Lung (tissue), 12 donors: Measurements from ENCODE around the gene USP37. TPM values are rescaled to one million over a fixed set of nuclear protein-coding genes. Genes with fewer than 3 reads are reported as not detected.

ENCODE experiments used
- ATAC-seq: fragments of 200-7000 bp; cut with Tn5 transposase; one replicate; pipeline ENCODE4 v1.9.1; 2020; ENCODE audit warnings: moderate number of reproducible peaks; ENCODE audit not compliant: insufficient read depth, low FRiP score
- DNase-seq, 3 donors: peaks; one replicate each; pipeline ENCODE4 v3.0.0-alpha.2; 2013 to 2017
- H3K27ac ChIP-seq, 2 donors: one replicate each; pipeline ENCODE4 v1.5.1; 2013; ENCODE audit warnings: mild to moderate bottlenecking in 2 of 2, moderate library complexity in 2 of 2, control low read depth in 1 of 2, inconsistent platforms in 1 of 2, low read depth in 1 of 2, low read length in 1 of 2
- H3K27me3 ChIP-seq, 3 donors: one replicate each; pipeline ENCODE4 v1.5.1; 2013; ENCODE audit warnings: low read length in 2 of 3; ENCODE audit not compliant: control insufficient read depth in 3 of 3, insufficient read depth in 3 of 3
- H3K36me3 ChIP-seq, 4 donors: one replicate each; pipeline ENCODE4 v1.5.1; 2013; ENCODE audit warnings: low read length in 4 of 4, mild to moderate bottlenecking in 1 of 4, moderate library complexity in 1 of 4; ENCODE audit not compliant: control insufficient read depth in 4 of 4, insufficient read depth in 4 of 4
- H3K4me1 ChIP-seq, 5 donors: one replicate each; pipeline ENCODE4 v1.5.1; 2013; ENCODE audit warnings: low read length in 5 of 5, mild to moderate bottlenecking in 2 of 5, moderate library complexity in 1 of 5; ENCODE audit not compliant: control insufficient read depth in 5 of 5, insufficient read depth in 5 of 5
- H3K4me3 ChIP-seq: one replicate; pipeline ENCODE4 v1.5.1; 2013; ENCODE audit warnings: mild to moderate bottlenecking, control low read depth, moderate library complexity
- H3K9ac ChIP-seq, 2 donors: one replicate each; pipeline ENCODE4 v1.5.1; 2013; ENCODE audit warnings: low read length in 2 of 2, control low read depth in 1 of 2; ENCODE audit not compliant: insufficient read depth in 1 of 2
- H3K9me3 ChIP-seq, 4 donors: one replicate each; pipeline ENCODE4 v1.5.1; 2013; ENCODE audit warnings: low read length in 3 of 4, mild to moderate bottlenecking in 1 of 4, moderate library complexity in 1 of 4; ENCODE audit not compliant: control insufficient read depth in 4 of 4, insufficient read depth in 3 of 4
- WGBS, 2 donors: extraction: QIAGEN DNeasy Blood & Tissue Kit; methylation state at CpG; one replicate each; pipeline ENCODE4 v1.1.7; 2013; 5-methylcytosine and 5-hydroxymethylcytosine counted together
- polyA plus RNA-seq, 2 donors: library from polyadenylated mRNA; stranded (reverse); fragments of 200-250 nt; gene quantifications; one replicate each; pipeline ENCODE4 v1.2.1, GENCODE V29; 2013
- total RNA-seq, 2 donors: library from RNA; depleted of rRNA in 1 of 2; stranded (reverse); fragments of >200 nt in 1 of 2; gene quantifications; one replicate each; pipeline ENCODE4 v1.2.1, GENCODE V29; 2014 to 2021
- TF ChIP-seq, protein P1 (sequence below): IDR thresholded peaks from 2 replicates; pipeline ENCODE4 v1.5.1; 2012; ENCODE audit warnings: mild to moderate bottlenecking; ENCODE audit errors: control extremely low read depth, extremely low read depth
- donor health status: control.
- donor health status: control.
- donor health status: Bipolar disorder and iron deficiency.
- donor health status: healthy.
- donor health status: DM: yes; HTN: yes; CAD: no.

Gene USP37
- total and polyA plus RNA-seq, 4 donors: 2.6 to 23.5 (median 8.1) TPM

DNA sequence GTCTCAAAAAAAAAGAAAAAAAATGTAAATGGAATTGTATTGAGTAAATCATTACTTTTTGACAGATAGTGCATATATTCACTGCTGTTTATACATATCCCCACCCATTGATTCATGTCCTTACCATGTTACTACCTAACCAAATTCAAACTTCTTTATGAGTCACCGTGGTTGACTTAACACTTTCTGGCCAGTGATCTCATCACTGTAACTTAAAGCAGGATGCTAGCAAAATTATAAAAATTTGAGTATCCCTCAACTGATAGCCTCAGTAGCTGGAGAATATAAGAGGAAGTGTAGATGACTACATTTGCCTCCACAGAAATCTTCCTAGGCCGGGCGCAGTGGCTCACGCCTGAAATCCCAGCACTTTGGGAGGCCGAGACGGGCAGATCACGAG lies 13.9 kb upstream of the USP37 start:
- no peak for ATAC-seq
- WGBS, 2 donors: 93 to 96% methylated on average over 7 of the region's 7 CpGs
- no peaks in the 10 kb centered on the region for H3K27me3 ChIP-seq
- no peaks in the 10 kb centered on the region for H3K9me3 ChIP-seq
- peaks cover 0 to 14% (median 0%) of the 10 kb centered on the region in 5 donors for H3K4me1 ChIP-seq
- TF ChIP-seq, protein P1, sequence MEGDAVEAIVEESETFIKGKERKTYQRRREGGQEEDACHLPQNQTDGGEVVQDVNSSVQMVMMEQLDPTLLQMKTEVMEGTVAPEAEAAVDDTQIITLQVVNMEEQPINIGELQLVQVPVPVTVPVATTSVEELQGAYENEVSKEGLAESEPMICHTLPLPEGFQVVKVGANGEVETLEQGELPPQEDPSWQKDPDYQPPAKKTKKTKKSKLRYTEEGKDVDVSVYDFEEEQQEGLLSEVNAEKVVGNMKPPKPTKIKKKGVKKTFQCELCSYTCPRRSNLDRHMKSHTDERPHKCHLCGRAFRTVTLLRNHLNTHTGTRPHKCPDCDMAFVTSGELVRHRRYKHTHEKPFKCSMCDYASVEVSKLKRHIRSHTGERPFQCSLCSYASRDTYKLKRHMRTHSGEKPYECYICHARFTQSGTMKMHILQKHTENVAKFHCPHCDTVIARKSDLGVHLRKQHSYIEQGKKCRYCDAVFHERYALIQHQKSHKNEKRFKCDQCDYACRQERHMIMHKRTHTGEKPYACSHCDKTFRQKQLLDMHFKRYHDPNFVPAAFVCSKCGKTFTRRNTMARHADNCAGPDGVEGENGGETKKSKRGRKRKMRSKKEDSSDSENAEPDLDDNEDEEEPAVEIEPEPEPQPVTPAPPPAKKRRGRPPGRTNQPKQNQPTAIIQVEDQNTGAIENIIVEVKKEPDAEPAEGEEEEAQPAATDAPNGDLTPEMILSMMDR: no peak
- no peak for DNase-seq
- no peak overlapping the region for H3K27ac ChIP-seq
- H3K36me3 ChIP-seq: peaks cover 17 to 32% (median 24%) of the 10 kb centered on the region in 4 donors
- H3K4me3 ChIP-seq: no peak overlapping the region
- H3K9ac ChIP-seq: no peak overlapping the region

DNA sequence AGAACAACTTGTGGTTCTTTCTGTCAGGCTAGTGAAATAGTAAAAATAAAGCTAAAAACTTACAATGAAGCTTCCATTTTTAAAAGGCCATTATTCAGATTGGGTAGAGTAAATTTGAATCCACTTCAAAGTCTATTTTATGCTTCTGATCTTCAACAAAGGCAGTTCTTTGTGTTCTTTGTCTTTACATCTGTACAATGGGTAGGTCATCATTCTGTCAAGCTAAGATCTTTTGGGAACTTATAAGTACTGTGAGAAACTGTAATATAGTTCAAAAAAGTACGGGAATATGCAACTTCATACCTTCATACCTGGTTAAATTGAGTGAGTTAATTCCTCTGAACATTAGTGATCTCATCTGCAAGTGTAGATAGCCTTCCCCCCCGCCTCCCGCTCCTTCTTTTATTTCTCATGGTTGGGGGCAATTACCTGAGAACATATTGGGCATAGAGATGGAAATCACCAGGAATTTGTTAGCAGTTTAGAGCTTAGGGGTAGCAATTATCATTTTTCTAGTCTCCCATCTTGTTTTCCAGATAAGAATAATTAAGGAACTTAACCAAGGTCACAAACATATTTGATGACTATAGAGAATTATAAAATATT lies 10.2 kb upstream of the USP37 start:
- H3K4me1 ChIP-seq: peaks cover 0 to 14% (median 0%) of the 10 kb centered on the region in 5 donors
- no peak overlapping the region for H3K4me3 ChIP-seq
- ATAC-seq: no peak
- H3K36me3 ChIP-seq: peaks cover 5 to 16% (median 14%) of the 10 kb centered on the region in 4 donors
- TF ChIP-seq, protein P1: no peak
- DNase-seq: no peak
- no peaks in the 10 kb centered on the region for H3K27me3 ChIP-seq
- H3K9me3 ChIP-seq: no peaks in the 10 kb centered on the region
- WGBS, 2 donors: 98 to 100% methylated on average over 3 of the region's 3 CpGs
- H3K27ac ChIP-seq: peak overlapping the region in 1 of 2 donors; percentile 49
- no peak overlapping the region for H3K9ac ChIP-seq

DNA sequence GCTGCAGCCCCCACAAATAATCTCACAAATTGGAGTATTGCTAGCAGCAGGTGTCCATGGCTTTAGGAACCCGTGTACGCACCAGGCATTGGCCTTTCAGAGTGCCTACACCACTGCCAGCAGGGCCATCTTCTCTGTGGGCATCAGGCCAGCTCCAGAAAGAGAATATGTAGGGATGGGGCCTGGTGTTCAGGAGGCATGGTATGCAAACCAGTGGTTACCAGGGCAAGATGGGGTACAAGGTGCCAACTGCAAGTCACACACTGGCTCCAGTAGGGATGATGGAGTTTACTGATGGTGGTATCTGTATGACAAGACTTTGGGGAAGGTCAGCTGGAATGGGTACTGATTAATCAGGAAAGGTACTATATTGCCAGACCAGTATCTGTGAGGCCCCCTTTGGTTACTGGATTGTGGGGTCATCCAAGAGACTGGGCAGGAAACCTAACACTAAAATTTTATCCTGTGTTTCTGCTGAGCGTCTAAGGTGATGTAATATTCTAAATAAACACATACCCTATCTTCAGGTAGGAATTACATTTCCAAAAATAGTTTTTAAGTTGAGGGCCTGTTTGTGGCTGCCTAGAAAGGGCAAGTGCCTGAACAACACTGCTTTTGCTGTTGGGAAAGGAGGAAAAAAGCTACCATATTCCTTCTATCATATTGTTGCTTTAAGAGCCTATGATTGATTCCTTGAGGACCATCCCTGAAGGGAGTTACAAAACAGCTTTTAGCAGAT lies 9.5 kb upstream of the USP37 start:
- Histone ChIP-seq H3K9me3 (no peaks in the 10 kb centered on the region), H3K27ac (peak overlapping the region in 1 of 2 donors; percentile 49), H3K36me3 (peaks cover 5 to 16% (median 12%) of the 10 kb centered on the region in 4 donors), H3K9ac (no peak overlapping the region), H3K4me1 (peaks cover 0 to 15% (median 0%) of the 10 kb centered on the region in 5 donors), H3K4me3 (no peak overlapping the region), H3K27me3 (no peaks in the 10 kb centered on the region)
- WGBS, 2 donors: 86 to 91% methylated on average over 3 of the region's 3 CpGs
- ATAC-seq (no peak), DNase-seq (no peak)
- TF ChIP-seq, protein P1: no peak
